ENCODE measurements around the gene POLR2F.

DNA sequence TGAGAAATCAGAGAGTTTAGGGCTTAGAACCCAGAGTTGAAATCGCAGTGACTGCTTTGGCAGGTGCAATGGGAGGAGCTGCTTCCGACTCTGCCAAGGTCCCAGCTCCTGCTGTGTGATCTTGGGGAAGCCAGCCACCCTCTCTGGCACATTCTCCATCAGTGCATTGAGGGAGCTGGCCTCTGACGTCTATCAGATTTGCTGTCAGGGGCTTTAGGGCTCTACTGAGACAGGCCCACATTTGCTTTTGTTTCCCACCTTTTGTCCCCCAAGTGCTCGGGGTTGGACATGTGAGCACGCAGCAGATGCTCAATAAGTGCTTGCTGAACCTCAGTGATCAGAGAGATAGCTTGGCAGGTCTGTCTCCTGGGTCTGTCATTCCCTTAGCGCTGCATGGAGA lies 41.5 kb downstream of the POLR2F start:
- TF ChIP-seq, protein P1, sequence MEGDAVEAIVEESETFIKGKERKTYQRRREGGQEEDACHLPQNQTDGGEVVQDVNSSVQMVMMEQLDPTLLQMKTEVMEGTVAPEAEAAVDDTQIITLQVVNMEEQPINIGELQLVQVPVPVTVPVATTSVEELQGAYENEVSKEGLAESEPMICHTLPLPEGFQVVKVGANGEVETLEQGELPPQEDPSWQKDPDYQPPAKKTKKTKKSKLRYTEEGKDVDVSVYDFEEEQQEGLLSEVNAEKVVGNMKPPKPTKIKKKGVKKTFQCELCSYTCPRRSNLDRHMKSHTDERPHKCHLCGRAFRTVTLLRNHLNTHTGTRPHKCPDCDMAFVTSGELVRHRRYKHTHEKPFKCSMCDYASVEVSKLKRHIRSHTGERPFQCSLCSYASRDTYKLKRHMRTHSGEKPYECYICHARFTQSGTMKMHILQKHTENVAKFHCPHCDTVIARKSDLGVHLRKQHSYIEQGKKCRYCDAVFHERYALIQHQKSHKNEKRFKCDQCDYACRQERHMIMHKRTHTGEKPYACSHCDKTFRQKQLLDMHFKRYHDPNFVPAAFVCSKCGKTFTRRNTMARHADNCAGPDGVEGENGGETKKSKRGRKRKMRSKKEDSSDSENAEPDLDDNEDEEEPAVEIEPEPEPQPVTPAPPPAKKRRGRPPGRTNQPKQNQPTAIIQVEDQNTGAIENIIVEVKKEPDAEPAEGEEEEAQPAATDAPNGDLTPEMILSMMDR (optimal IDR thresholded peaks at IDR 0.05 in 1 of 3, IDR thresholded peaks at IDR 0.05 in 1 of 3, conservative IDR thresholded peaks at IDR 0.05 in 1 of 3; ENCODE audit: extremely low read depth in 1 of 3, insufficient read depth in 2 of 3, low read length in 3 of 3) = no peak
- TF ChIP-seq EZH2 (IDR thresholded peaks at IDR 0.05; ENCODE audit: low read length) = no peak

All from keratinocyte (primary cell).